ENCODE data around the gene IMMT.

DNA sequence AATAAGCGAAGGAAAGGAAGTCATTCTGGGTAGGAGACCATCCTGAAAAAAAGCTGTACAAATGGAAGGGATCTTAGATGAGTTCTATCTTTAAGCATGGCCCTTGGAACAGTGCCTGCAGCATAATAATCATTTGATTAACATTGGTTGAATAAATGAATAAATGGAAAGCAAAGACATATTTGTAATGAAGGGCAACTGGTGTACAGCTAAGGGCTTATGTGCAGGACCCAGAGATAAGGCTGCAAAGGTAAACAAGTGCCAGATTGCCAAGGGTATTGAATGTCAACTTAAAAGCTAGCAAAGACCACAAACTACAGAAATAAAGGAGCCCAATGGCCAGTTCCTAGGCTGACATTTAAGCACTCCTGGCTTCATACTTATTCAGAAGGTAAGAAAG, 19.4 kb downstream of the IMMT start:
- TF ChIP-seq CTCF (optimal IDR thresholded peaks at IDR 0.05 in 1 of 3, IDR thresholded peaks at IDR 0.05 in 1 of 3, conservative IDR thresholded peaks at IDR 0.05 in 1 of 3; ENCODE audit: extremely low read depth in 1 of 3, insufficient read depth in 2 of 3, low read length in 3 of 3) (no peak), EZH2 (IDR thresholded peaks at IDR 0.05; ENCODE audit: low read length) (no peak)
